ENCODE data around the gene COG2. TPM values are rescaled to one million over a fixed set of nuclear protein-coding genes. Genes with fewer than 3 reads are reported as not detected.

COG2 gene
- total and polyA plus RNA-seq, 2 of the 13 experiments (the other 11 are each of a cell fraction or from before 2014, with no cell fraction given), result 16.8 to 36.3 TPM

DNA sequence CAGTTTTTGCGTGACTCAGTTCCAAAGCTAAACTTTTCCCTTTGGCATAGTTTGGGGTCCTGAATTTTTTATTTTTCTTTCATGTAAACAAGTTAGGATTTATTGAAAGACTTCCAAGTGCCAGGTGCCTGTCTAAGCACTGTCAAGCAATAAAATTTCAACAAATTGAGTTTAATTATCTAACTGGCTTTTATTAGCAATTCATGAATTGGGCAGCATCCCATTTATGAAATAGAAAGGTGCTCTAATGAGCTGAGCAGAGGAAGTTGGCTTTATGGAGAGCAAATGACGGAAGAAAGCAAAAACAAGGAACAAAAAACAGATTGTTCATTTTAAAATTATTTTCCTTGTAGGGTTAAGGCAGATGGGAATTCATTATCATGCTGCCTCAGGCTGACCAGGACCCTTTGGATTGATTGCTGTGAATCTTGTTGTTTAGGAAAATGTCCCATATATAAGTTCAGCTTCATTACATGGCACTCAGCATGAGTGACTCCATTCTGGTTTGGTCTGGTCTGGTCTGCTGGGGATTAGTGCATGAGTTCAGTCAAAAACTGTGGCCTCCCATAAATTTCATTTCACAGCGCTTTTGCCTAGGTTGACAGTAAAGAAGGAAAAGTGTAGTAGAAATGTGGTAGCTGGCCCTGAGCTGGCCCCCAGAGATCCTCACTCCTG is 21.5 kb upstream of the COG2 start:
- ChIA-PET POLR2A (no interaction called here), CTCF (ENCODE audit: low intra/inter-chr PET ratio, low total read pairs) (no interaction called here)
- no peaks in the 10 kb centered on the region for H3K36me3 ChIP-seq (replicated peaks in 1 of 2; ENCODE audit: control insufficient read depth in 1 of 2, insufficient read depth in 2 of 2, low read length in 2 of 2)
- intact Hi-C loops (cut with micrococcal nuclease; ENCODE audit: unreplicated experiment), result no loop called here
- peaks cover 0 to 26% of the 10 kb centered on the region in 2 experiments; a peak in 4 of 5 replicates for H3K27me3 ChIP-seq (ENCODE audit: control insufficient read depth in 1 of 2, insufficient read depth in 2 of 2, low read length in 2 of 2)
- no TSS peak for BruUV-seq (replicated peaks)
- no peak overlapping the region for H3K9ac ChIP-seq (ENCODE audit: insufficient read depth, low read depth, low read length)
- H3K4me1 ChIP-seq (ENCODE audit: insufficient read depth, low read length), result no peaks in the 10 kb centered on the region; the same call in 1 of the 2 replicates
- DNase-seq (ENCODE audit: low spot score) (no peak), FAIRE-seq (no peak), ATAC-seq (no peak)
- no peak overlapping the region for H3K27ac ChIP-seq (ENCODE audit: extremely low read length, insufficient read depth, low read length)
- WGBS (ENCODE audit: low lambda C conversion rate), result 29% methylated on average over 3 of the region's 3 CpGs
- no peaks in the 10 kb centered on the region for H3K9me3 ChIP-seq (ENCODE audit: low read length)
- TF ChIP-seq DNMT1 (CRISPR knock-in tag; IDR thresholded peaks at IDR 0.05) (no peak), ZFP1 (CRISPR knock-in tag; IDR thresholded peaks at IDR 0.05) (no peak), CBFB (CRISPR knock-in tag; IDR thresholded peaks at IDR 0.05) (no peak), SMAD3 (CRISPR knock-in tag; IDR thresholded peaks at IDR 0.05) (no peak), HCFC1 (IDR thresholded peaks at IDR 0.05; ENCODE audit: low read depth, low read length) (no peak), ZNF264 (CRISPR knock-in tag; IDR thresholded peaks at IDR 0.05) (no peak), RFXANK (CRISPR knock-in tag; IDR thresholded peaks at IDR 0.05) (no peak), NFAT5 (CRISPR knock-in tag; IDR thresholded peaks at IDR 0.05) (no peak), ZNF879 (CRISPR knock-in tag; IDR thresholded peaks at IDR 0.05) (no peak), KMT2B (CRISPR knock-in tag; IDR thresholded peaks at IDR 0.05) (no peak), ZNF335 (CRISPR knock-in tag; IDR thresholded peaks at IDR 0.05) (no peak)
- TF ChIP-seq, protein P1, sequence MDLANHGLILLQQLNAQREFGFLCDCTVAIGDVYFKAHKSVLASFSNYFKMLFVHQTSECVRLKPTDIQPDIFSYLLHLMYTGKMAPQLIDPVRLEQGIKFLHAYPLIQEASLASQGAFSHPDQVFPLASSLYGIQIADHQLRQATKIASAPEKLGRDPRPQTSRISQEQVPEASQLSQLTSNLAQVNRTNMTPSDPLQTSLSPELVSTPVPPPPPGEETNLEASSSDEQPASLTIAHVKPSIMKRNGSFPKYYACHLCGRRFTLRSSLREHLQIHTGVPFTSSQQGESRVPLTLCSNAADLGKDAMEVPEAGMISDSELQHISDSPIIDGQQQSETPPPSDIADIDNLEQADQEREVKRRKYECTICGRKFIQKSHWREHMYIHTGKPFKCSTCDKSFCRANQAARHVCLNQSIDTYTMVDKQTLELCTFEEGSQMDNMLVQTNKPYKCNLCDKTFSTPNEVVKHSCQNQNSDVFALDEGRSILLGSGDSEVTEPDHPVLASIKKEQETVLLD (CRISPR knock-in tag; IDR thresholded peaks at IDR 0.05; ENCODE audit: low read depth), result no peak
- TF ChIP-seq, protein P2, sequence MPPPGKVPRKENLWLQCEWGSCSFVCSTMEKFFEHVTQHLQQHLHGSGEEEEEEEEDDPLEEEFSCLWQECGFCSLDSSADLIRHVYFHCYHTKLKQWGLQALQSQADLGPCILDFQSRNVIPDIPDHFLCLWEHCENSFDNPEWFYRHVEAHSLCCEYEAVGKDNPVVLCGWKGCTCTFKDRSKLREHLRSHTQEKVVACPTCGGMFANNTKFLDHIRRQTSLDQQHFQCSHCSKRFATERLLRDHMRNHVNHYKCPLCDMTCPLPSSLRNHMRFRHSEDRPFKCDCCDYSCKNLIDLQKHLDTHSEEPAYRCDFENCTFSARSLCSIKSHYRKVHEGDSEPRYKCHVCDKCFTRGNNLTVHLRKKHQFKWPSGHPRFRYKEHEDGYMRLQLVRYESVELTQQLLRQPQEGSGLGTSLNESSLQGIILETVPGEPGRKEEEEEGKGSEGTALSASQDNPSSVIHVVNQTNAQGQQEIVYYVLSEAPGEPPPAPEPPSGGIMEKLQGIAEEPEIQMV (CRISPR knock-in tag; IDR thresholded peaks at IDR 0.05; ENCODE audit: low read depth), result no peak
- H3K4me3 ChIP-seq (replicated peaks in 1 of 3; ENCODE audit: insufficient read depth in 1 of 3, low read depth in 2 of 3, low read length in 3 of 3), result no peak overlapping the region
- no peak overlapping the region for H3K4me2 ChIP-seq (ENCODE audit: low read depth, low read length)
- no peaks in the 10 kb centered on the region for H4K20me1 ChIP-seq (ENCODE audit: insufficient read depth, low read length)
- no peaks in the 10 kb centered on the region for H3K79me2 ChIP-seq (ENCODE audit: insufficient read depth, low read length)
- in situ Hi-C loops (cut with HindIII; ENCODE audit: extremely low pct_ligation_motif_present, low pct_unique_long_range_greater_than_20kb), result no loop called here
- no peak overlapping the region for H2AFZ ChIP-seq (ENCODE audit: low read length)
